Measurements from ENCODE around the gene CELF5. TPM values are rescaled to one million over a fixed set of nuclear protein-coding genes. Genes with fewer than 3 reads are reported as not detected.

Gene CELF5
- total RNA-seq (2021): 0.20 and 0.48 TPM in 2 replicates
- percentile 7 among the genes with signal in this experiment for Bru-seq, nascent RNA
- BruChase-seq, experiment 1, labeled RNA remaining after a 2-hour chase: percentile 9 among the genes with signal in this experiment
- percentile 9 among the genes with signal in this experiment for BruChase-seq, experiment 2, labeled RNA remaining after a 6-hour chase
- long read RNA-seq: 0 reads

- TF ChIP-seq EZH2 (IDR thresholded peaks at IDR 0.05; ENCODE audit: low read depth) (no peak), CTCF (conservative IDR thresholded peaks at IDR 0.05) (peak; percentile 50)
- Histone ChIP-seq H3K9me3 (ENCODE audit: insufficient read depth, low read depth) (no peaks in the 10 kb centered on the region), H3K27me3 (ENCODE audit: insufficient read depth, low read depth) (0 out of 2 replicates have a peak, but pooled peaks cover 8% of the 10 kb centered on the region), H3K4me3 (no peak within 1 kb of the TSS), H3F3A (ENCODE audit: insufficient read depth, low read depth) (no peaks in the 10 kb centered on the region), H3K36me3 (ENCODE audit: low read depth) (no peaks in the 10 kb centered on the region), H3K4me1 (replicated peaks; ENCODE audit: insufficient read depth) (no peaks in the 10 kb centered on the region), H3K27ac (no peak within 1 kb of the TSS), H3K79me2 (ENCODE audit: low read depth) (no peaks in the 10 kb centered on the region), H3K9me2 (ENCODE audit: insufficient read depth) (no peaks in the 10 kb centered on the region), H4K20me1 (ENCODE audit: insufficient read depth) (no peaks in the 10 kb centered on the region), H2AFZ (no peak within 1 kb of the TSS), H3K4me2 (no peak within 1 kb of the TSS; the same call in 1 of the 2 replicates)
- intact Hi-C loops (cut with micrococcal nuclease; ENCODE audit: unreplicated experiment): no loop called here
- CTCF ChIA-PET: no interaction called here
- BruUV-seq (replicated peaks): no TSS peak
- peak in 1 of 2 experiments; percentile 38 for DNase-seq
- POLR2A ChIA-PET (ENCODE audit: unreplicated experiment): no interaction called here
Measured at GRCh38 chr19:3224346-3225168, at the start of gene CELF5. TSS of gene CELF5 (plus strand) at chr19:3224661. CDS start at chr19:3224740, 79 bp downstream.

- ChIA-PET POLR2A (ENCODE audit: unreplicated experiment) (no interaction called here), CTCF (interaction anchor here (0.6 kb wide), 1 partner anchor 108 kb away, joined by 3 read pairs; no protein-coding TSS in a partner anchor)
- no peaks in the 10 kb centered on the region for H3K36me3 ChIP-seq (ENCODE audit: low read depth)
- BruUV-seq (replicated peaks): TSS peak; percentile 98
- H3K4me2 ChIP-seq: peak overlapping the region; percentile 71
- TF ChIP-seq CTCF (conservative IDR thresholded peaks at IDR 0.05) (no peak), EZH2 (IDR thresholded peaks at IDR 0.05; ENCODE audit: low read depth) (no peak)
- H3F3A ChIP-seq (ENCODE audit: insufficient read depth, low read depth): peaks cover 10% of the 10 kb centered on the region; the same call in 1 of the 2 replicates
- H3K27me3 ChIP-seq (ENCODE audit: insufficient read depth, low read depth): no peaks in the 10 kb centered on the region
- no peaks in the 10 kb centered on the region for H3K79me2 ChIP-seq (ENCODE audit: low read depth)
- peak; percentile 82 to 91 for DNase-seq
- H3K4me3 ChIP-seq: peak overlapping the region; percentile 24; the same call in 1 of the 2 replicates
- H3K9me2 ChIP-seq (ENCODE audit: insufficient read depth): no peaks in the 10 kb centered on the region
- no peak overlapping the region for H2AFZ ChIP-seq
- H3K27ac ChIP-seq: peak overlapping the region; percentile 96
- H4K20me1 ChIP-seq (ENCODE audit: insufficient read depth): no peaks in the 10 kb centered on the region
- intact Hi-C loops (cut with micrococcal nuclease; ENCODE audit: unreplicated experiment): loop anchor here (5.0 kb wide), 1 partner anchor 39 kb away; the partner anchor contains the start of gene GNA15
- no peaks in the 10 kb centered on the region for H3K9me3 ChIP-seq (ENCODE audit: insufficient read depth, low read depth)
- H3K4me1 ChIP-seq (replicated peaks; ENCODE audit: insufficient read depth): peaks cover 21% of the 10 kb centered on the region
Measured at GRCh38 chr19:3175781-3176714, 48.4 kb upstream of the CELF5 start.

Data from PC-9 (cell line).